Mesothelial cell of epicardium (in vitro differentiated cells): Measurements from ENCODE around the gene PROKR2. TPM values are rescaled to one million over a fixed set of nuclear protein-coding genes. Genes with fewer than 3 reads are reported as not detected.

ENCODE experiments used
- DNase-seq, 2 experiments: peaks; one replicate each; pipeline ENCODE4 v3.0.0; 2021; ENCODE audit warnings: low spot score in 2 of 2; ENCODE audit not compliant: unreplicated experiment in 2 of 2
- H3K27ac Mint-ChIP-seq: 2 replicates; pipeline ENCODE4 v1.8.0; 2021; ENCODE audit warnings: mixed read lengths
- H3K27me3 Mint-ChIP-seq: 2 replicates; pipeline ENCODE4 v1.8.0; 2021; ENCODE audit warnings: low read depth, mixed read lengths
- H3K36me3 Mint-ChIP-seq: 2 replicates; pipeline ENCODE4 v1.8.0; 2021; ENCODE audit warnings: mixed read lengths
- H3K4me1 Mint-ChIP-seq: 2 replicates; pipeline ENCODE4 v1.8.0; 2021; ENCODE audit warnings: mixed read lengths
- H3K4me3 Mint-ChIP-seq: 2 replicates; pipeline ENCODE4 v1.8.0; 2021; ENCODE audit warnings: mild to moderate bottlenecking, moderate library complexity, mixed read lengths
- H3K9me3 Mint-ChIP-seq: 2 replicates; pipeline ENCODE4 v1.8.0; 2021; ENCODE audit warnings: mixed read lengths
- total RNA-seq: library from RNA; stranded (reverse); gene quantifications from 3 replicates; pipeline ENCODE4 v1.2.1, GENCODE V29; 2021
- TF ChIP-seq, protein P1 (sequence below): fragments of 200-600 bp; sonication (generic); IDR thresholded peaks from one replicate; pipeline ENCODE4 v1.5.0; 2021; ENCODE audit warnings: antibody characterized with exemption; ENCODE audit not compliant: unreplicated experiment

Gene PROKR2
- total RNA-seq, 1 donor from 2014 or later: 2.3 TPM

DNA sequence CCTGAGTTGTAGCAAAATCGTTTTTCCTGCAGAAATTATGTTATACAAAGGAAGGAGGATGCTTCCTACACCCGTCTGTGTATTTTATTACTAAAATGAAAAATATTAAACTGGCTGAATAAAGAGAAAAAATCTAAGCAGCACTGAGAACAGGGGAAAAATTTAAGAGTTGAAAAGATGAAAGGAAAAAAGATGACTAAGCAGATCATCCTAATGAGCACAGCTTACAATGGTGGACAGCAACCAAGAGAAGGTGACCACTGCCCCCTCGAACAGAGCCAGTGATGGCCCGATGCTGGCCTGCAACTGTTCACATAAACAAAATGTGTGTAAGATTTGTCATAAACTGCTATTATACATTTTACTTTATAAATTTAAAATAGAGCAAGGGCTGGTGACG, 4.2 kb downstream of the PROKR2 start:
- no peaks in the 10 kb centered on the region for H3K36me3 Mint-ChIP-seq
- peaks cover 30% of the 10 kb centered on the region for H3K9me3 Mint-ChIP-seq
- TF ChIP-seq, protein P1, sequence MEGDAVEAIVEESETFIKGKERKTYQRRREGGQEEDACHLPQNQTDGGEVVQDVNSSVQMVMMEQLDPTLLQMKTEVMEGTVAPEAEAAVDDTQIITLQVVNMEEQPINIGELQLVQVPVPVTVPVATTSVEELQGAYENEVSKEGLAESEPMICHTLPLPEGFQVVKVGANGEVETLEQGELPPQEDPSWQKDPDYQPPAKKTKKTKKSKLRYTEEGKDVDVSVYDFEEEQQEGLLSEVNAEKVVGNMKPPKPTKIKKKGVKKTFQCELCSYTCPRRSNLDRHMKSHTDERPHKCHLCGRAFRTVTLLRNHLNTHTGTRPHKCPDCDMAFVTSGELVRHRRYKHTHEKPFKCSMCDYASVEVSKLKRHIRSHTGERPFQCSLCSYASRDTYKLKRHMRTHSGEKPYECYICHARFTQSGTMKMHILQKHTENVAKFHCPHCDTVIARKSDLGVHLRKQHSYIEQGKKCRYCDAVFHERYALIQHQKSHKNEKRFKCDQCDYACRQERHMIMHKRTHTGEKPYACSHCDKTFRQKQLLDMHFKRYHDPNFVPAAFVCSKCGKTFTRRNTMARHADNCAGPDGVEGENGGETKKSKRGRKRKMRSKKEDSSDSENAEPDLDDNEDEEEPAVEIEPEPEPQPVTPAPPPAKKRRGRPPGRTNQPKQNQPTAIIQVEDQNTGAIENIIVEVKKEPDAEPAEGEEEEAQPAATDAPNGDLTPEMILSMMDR: no peak
- H3K4me3 Mint-ChIP-seq: no peak overlapping the region
- DNase-seq: no peak
- H3K27me3 Mint-ChIP-seq: peaks cover 62% of the 10 kb centered on the region
- no peak overlapping the region for H3K27ac Mint-ChIP-seq
- H3K4me1 Mint-ChIP-seq: peaks cover 4% of the 10 kb centered on the region

DNA sequence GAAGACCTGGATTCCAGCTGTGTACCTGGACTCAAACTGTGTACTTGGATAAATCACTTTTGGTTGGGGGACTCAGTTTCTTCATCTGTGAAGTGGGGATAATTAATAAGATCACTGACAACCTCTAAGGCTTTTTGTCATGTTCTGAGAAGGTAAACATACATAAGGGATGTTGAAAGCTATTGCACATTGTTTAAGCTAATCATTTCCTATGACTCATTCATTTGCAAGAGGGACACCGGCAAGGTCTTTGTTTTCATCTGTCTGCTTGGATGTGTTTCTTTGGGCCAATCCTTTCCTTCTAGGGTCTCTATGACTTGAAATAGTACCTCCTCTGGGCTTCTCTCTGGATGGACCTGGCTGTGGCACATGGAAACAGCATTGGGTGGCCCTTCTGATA, 6.8 kb downstream of the PROKR2 start:
- H3K36me3 Mint-ChIP-seq: no peaks in the 10 kb centered on the region
- H3K4me1 Mint-ChIP-seq: no peaks in the 10 kb centered on the region
- TF ChIP-seq, protein P1: no peak
- H3K27ac Mint-ChIP-seq: no peak overlapping the region
- peaks cover 44% of the 10 kb centered on the region for H3K27me3 Mint-ChIP-seq
- no peak for DNase-seq
- H3K9me3 Mint-ChIP-seq: peaks cover 40% of the 10 kb centered on the region
- H3K4me3 Mint-ChIP-seq: no peak overlapping the region

DNA sequence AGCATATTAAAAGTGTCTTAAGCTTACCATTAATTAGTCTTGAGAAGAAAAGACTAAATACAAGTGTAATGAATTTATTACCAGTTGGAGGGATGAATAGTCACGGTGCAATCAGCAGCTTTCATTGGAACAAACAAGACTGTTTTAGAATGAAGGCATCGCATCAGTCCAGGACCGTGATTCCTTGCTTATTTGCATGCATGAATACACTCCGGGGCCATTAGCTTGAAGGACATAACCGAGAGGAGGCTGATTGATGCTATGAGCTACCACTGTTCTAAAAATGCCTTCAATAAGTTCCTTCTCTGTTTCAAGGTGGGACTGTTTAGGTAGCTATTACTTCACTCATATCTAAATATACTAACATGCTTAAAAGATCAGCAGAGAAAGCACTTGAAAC, 17.9 kb downstream of the PROKR2 start:
- Mint-ChIP-seq H3K4me3 (no peak overlapping the region), H3K27me3 (peaks cover 83% of the 10 kb centered on the region), H3K27ac (no peak overlapping the region)

DNA sequence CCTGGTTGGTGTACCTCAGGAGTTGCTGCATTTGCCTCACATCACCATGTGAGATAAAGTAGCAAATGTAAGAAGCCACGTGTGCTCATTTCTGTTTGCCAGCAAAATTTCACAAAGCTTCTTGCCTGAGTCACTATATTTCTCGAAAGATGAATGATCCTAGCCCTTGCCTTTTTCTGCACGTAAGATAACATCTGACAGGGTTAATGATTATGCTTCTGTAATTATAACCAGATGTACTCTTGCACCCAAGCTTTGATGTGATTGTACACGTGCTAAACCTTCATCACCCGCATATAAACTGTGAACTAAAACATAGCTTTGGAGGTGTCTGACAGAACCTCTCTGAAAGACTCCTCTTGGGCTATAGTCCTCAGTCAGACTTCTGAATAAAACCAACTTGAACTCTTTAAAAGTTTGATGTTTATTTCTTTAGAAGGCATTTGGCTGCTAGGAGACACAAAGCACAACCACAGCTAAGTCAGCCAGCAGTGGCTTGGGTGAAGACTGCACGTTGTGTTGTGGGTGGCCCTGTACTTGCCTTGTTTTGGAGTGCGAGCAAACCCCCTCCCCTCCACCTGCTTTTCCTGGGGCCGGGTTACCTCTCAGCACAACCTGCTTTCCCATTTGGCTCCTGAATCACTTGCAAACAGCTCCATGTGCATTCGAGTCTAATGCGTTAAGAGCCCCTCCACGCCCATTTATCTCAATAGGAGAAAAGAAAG, 19.3 kb downstream of the PROKR2 start:
- H3K9me3 Mint-ChIP-seq: no peaks in the 10 kb centered on the region
- H3K27ac Mint-ChIP-seq: no peak overlapping the region
- peaks cover 82% of the 10 kb centered on the region for H3K27me3 Mint-ChIP-seq
- no peak for DNase-seq
- H3K4me3 Mint-ChIP-seq: no peak overlapping the region
- TF ChIP-seq, protein P1: no peak
- no peaks in the 10 kb centered on the region for H3K36me3 Mint-ChIP-seq
- peaks cover 12% of the 10 kb centered on the region for H3K4me1 Mint-ChIP-seq

More for the DNA sequence above, 17.9 kb downstream of the PROKR2 start:
- TF ChIP-seq, protein P1: no peak
- peaks cover 12% of the 10 kb centered on the region for H3K4me1 Mint-ChIP-seq
- H3K9me3 Mint-ChIP-seq: no peaks in the 10 kb centered on the region
- DNase-seq: no peak
- H3K36me3 Mint-ChIP-seq: no peaks in the 10 kb centered on the region

DNA sequence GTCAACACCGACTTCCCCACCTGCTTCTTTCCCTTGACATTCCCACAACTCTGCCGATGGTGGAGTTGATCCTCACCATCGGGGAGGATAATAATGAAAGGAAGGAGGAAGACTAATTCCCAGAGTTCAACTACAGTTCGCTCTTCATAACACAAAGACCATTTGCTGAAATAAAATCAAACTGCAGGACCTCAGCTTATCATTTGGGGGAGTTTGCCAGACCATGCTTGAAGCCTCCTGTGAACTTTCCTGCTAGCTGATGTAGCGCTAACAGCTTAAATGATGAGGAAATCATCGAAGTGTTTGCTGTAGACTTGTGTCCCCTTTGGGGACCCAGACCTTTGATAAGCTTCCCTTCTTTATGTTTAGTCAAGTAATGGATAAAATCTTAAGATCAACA, 26.2 kb downstream of the PROKR2 start:
- peaks cover 55% of the 10 kb centered on the region for H3K27me3 Mint-ChIP-seq
- H3K4me3 Mint-ChIP-seq: no peak overlapping the region
- TF ChIP-seq, protein P1: no peak
- DNase-seq: no peak
- peaks cover 4% of the 10 kb centered on the region for H3K4me1 Mint-ChIP-seq
- peaks cover 28% of the 10 kb centered on the region for H3K9me3 Mint-ChIP-seq
- no peaks in the 10 kb centered on the region for H3K36me3 Mint-ChIP-seq
- H3K27ac Mint-ChIP-seq: no peak overlapping the region
